IMR-90 (cell line): ENCODE data around the gene GJC2. TPM values are rescaled to one million over a fixed set of nuclear protein-coding genes. Genes with fewer than 3 reads are reported as not detected.
A peak's percentile ranks its signal among the peaks of the same experiment; 100 is the strongest.

Experiments used
- ATAC-seq: fragments of 200-7000 bp; cut with Tn5 transposase; 2 replicates; pipeline ENCODE4 v1.9.1; 2020; ENCODE audit warnings: low read depth, mild to moderate bottlenecking, moderate library complexity
- BruUV-seq: library from RNA; stranded (reverse); fragments of 400-500 nt; replicated peaks from 2 replicates; lab custom pipeline; 2021; lab: Mats Ljungman, UMichigan
- CTCF ChIA-PET: fragments of 300-600 bp; formaldehyde crosslinking; extraction: SDS; loops from one replicate; lab custom pipeline; 2021; ENCODE audit warnings: antibody characterized with exemption; lab: Yijun Ruan, JAX
- POLR2A ChIA-PET: fragments of 300-600 bp; sonication (Branson Sonifier 250); formaldehyde crosslinking; loops from one replicate; lab custom pipeline; 2022; ENCODE audit warnings: antibody characterized with exemption; ENCODE audit not compliant: unreplicated experiment; lab: Charles Lee
- DNase-seq: peaks from one replicate; pipeline ENCODE4 v3.0.0; 2013
- H2AFZ ChIP-seq: replicated peaks from 2 replicates; pipeline ENCODE3; 2013; ENCODE audit warnings: low read length, mild to moderate bottlenecking; ENCODE audit not compliant: poor library complexity
- H2AK5ac ChIP-seq: 2 replicates; pipeline ENCODE4 v1.6.1; 2013; ENCODE audit warnings: low read depth, low read length, inconsistent platforms
- H2AK9ac ChIP-seq: replicated peaks from 2 replicates; pipeline ENCODE3; 2013; ENCODE audit warnings: mild to moderate bottlenecking, low read depth, low read length, moderate library complexity; ENCODE audit not compliant: poor library complexity
- H2BK120ac ChIP-seq: 2 replicates; pipeline ENCODE4 v1.6.1; 2013; ENCODE audit warnings: low read depth, low read length, inconsistent platforms
- H2BK15ac ChIP-seq: 3 replicates; pipeline ENCODE4 v1.6.1; 2013; ENCODE audit warnings: low read depth, low read length, inconsistent platforms
- H2BK20ac ChIP-seq: 2 replicates; pipeline ENCODE4 v1.6.1; 2013; ENCODE audit warnings: low read depth, mild to moderate bottlenecking, inconsistent platforms, low read length, moderate library complexity
- H2BK5ac ChIP-seq: 2 replicates; pipeline ENCODE4 v1.6.1; 2013; ENCODE audit warnings: mild to moderate bottlenecking, low read depth, low read length, inconsistent platforms; ENCODE audit not compliant: poor library complexity, severe bottlenecking
- H3K14ac ChIP-seq: replicated peaks from 2 replicates; pipeline ENCODE4 v1.6.1; 2013; ENCODE audit warnings: low read depth, low read length, inconsistent platforms
- H3K18ac ChIP-seq: 2 replicates; pipeline ENCODE4 v1.6.1; 2013; ENCODE audit warnings: low read depth, low read length, control low read depth
- H3K23ac ChIP-seq: 2 replicates; pipeline ENCODE4 v1.6.1; 2013; ENCODE audit warnings: low read depth, low read length, inconsistent platforms
- H3K27ac ChIP-seq: 2 replicates; pipeline ENCODE4 v1.5.1; 2013; ENCODE audit warnings: mild to moderate bottlenecking, control low read depth, low read length; ENCODE audit not compliant: insufficient read depth
- H3K27me3 ChIP-seq: 2 replicates; pipeline ENCODE4 v1.6.1; 2013; ENCODE audit warnings: low read length; ENCODE audit not compliant: control insufficient read depth, insufficient read depth
- H3K36me3 ChIP-seq: 2 replicates; pipeline ENCODE4 v1.6.1; 2013; ENCODE audit warnings: low read length, mixed read lengths; ENCODE audit not compliant: control insufficient read depth, insufficient read depth
- H3K4ac ChIP-seq: 2 replicates; pipeline ENCODE4 v1.6.1; 2013; ENCODE audit warnings: low read depth, low read length, inconsistent platforms
- H3K4me1 ChIP-seq: 2 replicates; pipeline ENCODE4 v1.6.1; 2013; ENCODE audit warnings: low read length, mixed read lengths; ENCODE audit not compliant: control insufficient read depth, insufficient read depth
- H3K4me2 ChIP-seq: 2 replicates; pipeline ENCODE4 v1.6.1; 2013; ENCODE audit warnings: low read depth, mild to moderate bottlenecking, control low read depth, low read length, moderate library complexity
- H3K4me3 ChIP-seq: 2 replicates; pipeline ENCODE4 v1.5.1; 2013; ENCODE audit warnings: low read depth, mild to moderate bottlenecking, control low read depth, low read length, moderate library complexity; ENCODE audit not compliant: insufficient read depth
- H3K56ac ChIP-seq: 2 replicates; pipeline ENCODE4 v1.6.1; 2013; ENCODE audit warnings: low read length, inconsistent platforms; ENCODE audit not compliant: insufficient read depth; ENCODE audit errors: extremely low read depth
- H3K79me1 ChIP-seq, 2 experiments: 2 replicates each; pipeline ENCODE4 v1.6.1; 2013; ENCODE audit warnings: low read length in 2 of 2, inconsistent platforms in 1 of 2, low read depth in 1 of 2
- H3K9ac ChIP-seq: 2 replicates; pipeline ENCODE4 v1.6.1; 2013; ENCODE audit warnings: low read depth, low read length, control low read depth
- H3K9me1 ChIP-seq: 2 replicates; pipeline ENCODE4 v1.6.1; 2013; ENCODE audit warnings: low read length, inconsistent platforms; ENCODE audit not compliant: insufficient read depth
- H3K9me3 ChIP-seq: 2 replicates; pipeline ENCODE4 v1.6.1; 2013; ENCODE audit warnings: low read length; ENCODE audit not compliant: control insufficient read depth, insufficient read depth
- H4K20me1 ChIP-seq: 2 replicates; pipeline ENCODE4 v1.6.1; 2013; ENCODE audit warnings: low read length, inconsistent platforms; ENCODE audit not compliant: insufficient read depth
- H4K5ac ChIP-seq: 2 replicates; pipeline ENCODE4 v1.6.1; 2013; ENCODE audit warnings: mild to moderate bottlenecking, low read depth, low read length, control low read depth
- H4K8ac ChIP-seq, 2 experiments: 2 replicates each; pipeline ENCODE4 v1.6.1; 2013; ENCODE audit warnings: low read depth in 2 of 2, low read length in 2 of 2, control low read depth in 1 of 2, inconsistent platforms in 1 of 2
- H4K91ac ChIP-seq: 2 replicates; pipeline ENCODE4 v1.6.1; 2013; ENCODE audit warnings: low read depth, low read length, inconsistent platforms; ENCODE audit not compliant: insufficient read depth
- BHLHE40 ChIP-seq: fragments of 150-350 bp; IDR thresholded peaks from 2 replicates; pipeline ENCODE4 v1.6.1; 2016; ENCODE audit warnings: mild to moderate bottlenecking, low read depth, low read length
- CHD1 ChIP-seq: IDR thresholded peaks from 2 replicates; pipeline ENCODE4 v1.6.1; 2012; ENCODE audit warnings: low read depth, low read length, improper control_type of control experiment
- CTCF ChIP-seq: conservative IDR thresholded peaks from 2 replicates; pipeline ENCODE4 v1.5.1; 2012; ENCODE audit warnings: mild to moderate bottlenecking, low read depth, low read length, improper control_type of control experiment
- ELK1 ChIP-seq: fragments of 150-350 bp; IDR thresholded peaks from 2 replicates; pipeline ENCODE4 v1.6.1; 2016; ENCODE audit warnings: low read depth, mild to moderate bottlenecking, low read length, moderate library complexity, borderline replicate concordance
- FOS ChIP-seq: fragments of 150-350 bp; IDR thresholded peaks from 2 replicates; pipeline ENCODE4 v1.6.1; 2016; ENCODE audit warnings: low read depth, low read length
- MAFK ChIP-seq: IDR thresholded peaks from 2 replicates; pipeline ENCODE4 v1.6.1; 2012; ENCODE audit warnings: low read depth, low read length, improper control_type of control experiment
- MAZ ChIP-seq: IDR thresholded peaks from 2 replicates; pipeline ENCODE4 v1.6.1; 2012; ENCODE audit warnings: low read depth, mild to moderate bottlenecking, low read length, improper control_type of control experiment, moderate library complexity, borderline replicate concordance
- MXI1 ChIP-seq: IDR thresholded peaks from 2 replicates; pipeline ENCODE4 v1.6.1; 2012; ENCODE audit warnings: low read depth, mild to moderate bottlenecking, low read length, moderate library complexity, borderline replicate concordance
- NFE2L2 ChIP-seq: fragments of 150-350 bp; IDR thresholded peaks from 2 replicates; pipeline ENCODE4 v1.6.1; 2016; ENCODE audit warnings: low read depth, mild to moderate bottlenecking, low read length
- POLR2A ChIP-seq: IDR thresholded peaks from 2 replicates; pipeline ENCODE4 v1.6.1; 2012; ENCODE audit warnings: mild to moderate bottlenecking, low read depth, low read length
- RAD21 ChIP-seq: IDR thresholded peaks from 2 replicates; pipeline ENCODE4 v1.6.1; 2012; ENCODE audit warnings: low read length, improper control_type of control experiment
- RCOR1 ChIP-seq: IDR thresholded peaks from 2 replicates; pipeline ENCODE4 v1.6.1; 2012; ENCODE audit warnings: mild to moderate bottlenecking, low read length, improper control_type of control experiment; ENCODE audit not compliant: insufficient replicate concordance
- RFX5 ChIP-seq: IDR thresholded peaks from 2 replicates; pipeline ENCODE4 v1.8.0; 2012; ENCODE audit warnings: low read depth, mild to moderate bottlenecking, low read length, moderate library complexity
- SMC3 ChIP-seq: fragments of 150-350 bp; IDR thresholded peaks from 2 replicates; pipeline ENCODE4 v1.6.1; 2016; ENCODE audit warnings: low read depth, mild to moderate bottlenecking, antibody characterized with exemption, low read length, moderate library complexity
- USF2 ChIP-seq: fragments of 150-350 bp; IDR thresholded peaks from 2 replicates; pipeline ENCODE4 v1.6.1; 2017; ENCODE audit warnings: mild to moderate bottlenecking, antibody characterized with exemption, low read length, low read depth
- WGBS, 2 experiments: methylation state at CpG; one replicate each; pipeline versions ENCODE4 v1.1.5 to v1.1.7; 2013; ENCODE audit warnings: missing lambda C conversion rate in 2 of 2; ENCODE audit not compliant: insufficient read length in 1 of 2; ENCODE audit errors: extremely low coverage in 2 of 2; 5-methylcytosine and 5-hydroxymethylcytosine counted together
- dilution Hi-C: fragments of 300-500 bp; cut with HindIII; formaldehyde crosslinking; loops from one replicate; pipeline ENCODE4 v1.14.3; 2018; ENCODE audit warnings: low sequenced_read_pairs; ENCODE audit not compliant: unreplicated experiment
- in situ Hi-C: fragments of 300-500 bp; cut with MboI; formaldehyde crosslinking; loops from 3 replicates; pipeline ENCODE4 v1.14.3; 2019; ENCODE audit warnings: low sequenced_read_pairs, inconsistent platforms, mixed read lengths
- intact Hi-C: fragments of 100-400 bp; cut with micrococcal nuclease; formaldehyde crosslinking; loops from 2 replicates; pipeline ENCODE4 v1.10.0; 2022
- polyA plus RNA-seq, 3 experiments: library from polyadenylated mRNA; depleted of rRNA; stranded (reverse); fragments of >200 nt; gene quantifications; 2 replicates each; pipeline ENCODE4 v1.2.3, GENCODE V29; 2012; ENCODE audit warnings: low replicate concordance in 1 of 3
- total RNA-seq: library from RNA; depleted of rRNA; stranded (reverse); fragments of >200 nt; gene quantifications from 2 replicates; pipeline ENCODE4 v1.2.3, GENCODE V29; 2012

GJC2 gene
- total and polyA plus RNA-seq, 2 of the 4 experiments (the other 2 are of a cell fraction) = 1.1 to 1.7 TPM

GRCh38 chr1:228206582-228207351, 57.0 kb downstream of the GJC2 start:
- dilution Hi-C loops = no loop called here
- Histone ChIP-seq H2BK120ac (no peak overlapping the region), H3K9me1 (no peaks in the 10 kb centered on the region), H3K23ac (peak overlapping the region; percentile 42; the same call in 1 of the 2 replicates), H3K9ac (no peak overlapping the region), H4K5ac (no peak overlapping the region), H3K9me3 (no peaks in the 10 kb centered on the region), H3K18ac (no peak overlapping the region), H2AFZ (no peak overlapping the region), H2BK20ac (no peak overlapping the region), H2BK15ac (no peak overlapping the region), H3K4me1 (peaks cover 4% of the 10 kb centered on the region; the same call in 1 of the 2 replicates), H4K91ac (no peak overlapping the region), H3K4me2 (no peak overlapping the region), H3K27me3 (no peaks in the 10 kb centered on the region), H2BK5ac (no peak overlapping the region), H3K79me1 (no peaks in the 10 kb centered on the region), H2AK9ac (peak overlapping the region; percentile 26), H3K4me3 (no peak overlapping the region), H3K56ac (no peak overlapping the region), H4K20me1 (no peaks in the 10 kb centered on the region; the same call in 1 of the 2 replicates), H2AK5ac (no peak overlapping the region), H3K36me3 (no peaks in the 10 kb centered on the region), H3K27ac (no peak overlapping the region), H3K4ac (no peak overlapping the region), H4K8ac (no peak overlapping the region), H3K14ac (no peak overlapping the region)
- intact Hi-C loops = no loop called here
- DNase-seq = no peak
- ChIA-PET CTCF (no interaction called here), POLR2A (no interaction called here)
- peak; percentile 27 for ATAC-seq
- in situ Hi-C loops = no loop called here
- 63% methylated on average over 3 of the region's 16 CpGs; no CpG with 5 or more reads in 1 of the 2 experiments for WGBS, 2 experiments
- no TSS peak for BruUV-seq
- TF ChIP-seq MXI1 (no peak), RCOR1 (no peak), MAFK (no peak), FOS (no peak), CHD1 (no peak), MAZ (no peak), USF2 (no peak), BHLHE40 (no peak), CTCF (no peak), ELK1 (no peak), RFX5 (no peak), POLR2A (no peak), SMC3 (no peak), NFE2L2 (no peak), RAD21 (no peak)
